PFSK-1 (cell line): ENCODE data around the gene PTPRN2.

Experiments
- FOXP2 ChIP-seq: optimal IDR thresholded peaks from 2 replicates; pipeline ENCODE3; 2011; ENCODE audit warnings: borderline replicate concordance, control low read depth, inconsistent platforms; ENCODE audit not compliant: insufficient read depth; ENCODE audit errors: extremely low read length, extremely low read depth
- POLR2AphosphoS5 ChIP-seq: IDR thresholded peaks from 2 replicates; pipeline ENCODE4 v1.6.1; 2012; ENCODE audit warnings: low read depth, mild to moderate bottlenecking, control low read depth, low read length, moderate library complexity
- SIN3A ChIP-seq: IDR thresholded peaks from 2 replicates; pipeline ENCODE4 v1.6.1; 2012; ENCODE audit warnings: mild to moderate bottlenecking, low read length, moderate library complexity, borderline replicate concordance; ENCODE audit not compliant: insufficient read depth
- TAF1 ChIP-seq: IDR thresholded peaks from 2 replicates; pipeline ENCODE4 v1.6.1; 2012; ENCODE audit warnings: low read length, control low read depth, borderline replicate concordance; ENCODE audit not compliant: insufficient read depth
- TF ChIP-seq, protein P1 (sequence below), 2 experiments: IDR thresholded peaks; 2 replicates each; pipeline versions ENCODE4 v1.6.1 to v1.8.0; 2011 to 2012; ENCODE audit warnings: low read depth in 2 of 2, low read length in 2 of 2, control low read depth in 1 of 2, inconsistent platforms in 1 of 2, mild to moderate bottlenecking in 1 of 2, moderate library complexity in 1 of 2; ENCODE audit not compliant: insufficient read depth in 1 of 2

The PTPRN2 gene

DNA sequence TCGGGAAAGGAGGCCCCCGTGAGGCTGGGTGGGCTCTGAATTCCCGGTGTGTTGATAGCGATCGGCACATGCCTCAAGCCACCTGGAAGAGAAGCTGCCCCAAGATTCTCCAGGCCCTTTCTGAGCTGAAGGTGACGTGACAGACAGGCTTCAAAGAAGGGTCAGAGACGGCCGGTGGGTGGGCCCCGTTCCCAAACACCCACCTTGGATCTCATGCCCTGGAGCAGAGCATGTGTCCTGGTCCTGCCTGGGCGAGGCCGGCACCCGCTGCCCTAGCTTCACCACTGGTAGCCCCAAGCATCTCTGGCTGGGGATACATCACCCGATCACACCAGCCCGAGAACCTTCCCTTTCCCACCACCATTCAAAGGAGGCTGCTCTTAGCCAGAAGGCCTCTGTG lies 851.8 kb downstream of the PTPRN2 start:
- no peak for TF ChIP-seq FOXP2
- TF ChIP-seq, protein P1, sequence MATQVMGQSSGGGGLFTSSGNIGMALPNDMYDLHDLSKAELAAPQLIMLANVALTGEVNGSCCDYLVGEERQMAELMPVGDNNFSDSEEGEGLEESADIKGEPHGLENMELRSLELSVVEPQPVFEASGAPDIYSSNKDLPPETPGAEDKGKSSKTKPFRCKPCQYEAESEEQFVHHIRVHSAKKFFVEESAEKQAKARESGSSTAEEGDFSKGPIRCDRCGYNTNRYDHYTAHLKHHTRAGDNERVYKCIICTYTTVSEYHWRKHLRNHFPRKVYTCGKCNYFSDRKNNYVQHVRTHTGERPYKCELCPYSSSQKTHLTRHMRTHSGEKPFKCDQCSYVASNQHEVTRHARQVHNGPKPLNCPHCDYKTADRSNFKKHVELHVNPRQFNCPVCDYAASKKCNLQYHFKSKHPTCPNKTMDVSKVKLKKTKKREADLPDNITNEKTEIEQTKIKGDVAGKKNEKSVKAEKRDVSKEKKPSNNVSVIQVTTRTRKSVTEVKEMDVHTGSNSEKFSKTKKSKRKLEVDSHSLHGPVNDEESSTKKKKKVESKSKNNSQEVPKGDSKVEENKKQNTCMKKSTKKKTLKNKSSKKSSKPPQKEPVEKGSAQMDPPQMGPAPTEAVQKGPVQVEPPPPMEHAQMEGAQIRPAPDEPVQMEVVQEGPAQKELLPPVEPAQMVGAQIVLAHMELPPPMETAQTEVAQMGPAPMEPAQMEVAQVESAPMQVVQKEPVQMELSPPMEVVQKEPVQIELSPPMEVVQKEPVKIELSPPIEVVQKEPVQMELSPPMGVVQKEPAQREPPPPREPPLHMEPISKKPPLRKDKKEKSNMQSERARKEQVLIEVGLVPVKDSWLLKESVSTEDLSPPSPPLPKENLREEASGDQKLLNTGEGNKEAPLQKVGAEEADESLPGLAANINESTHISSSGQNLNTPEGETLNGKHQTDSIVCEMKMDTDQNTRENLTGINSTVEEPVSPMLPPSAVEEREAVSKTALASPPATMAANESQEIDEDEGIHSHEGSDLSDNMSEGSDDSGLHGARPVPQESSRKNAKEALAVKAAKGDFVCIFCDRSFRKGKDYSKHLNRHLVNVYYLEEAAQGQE (IDR thresholded peaks at IDR 0.05; ENCODE audit: insufficient read depth in 1 of 2, low read depth in 2 of 2, low read length in 2 of 2), result no peak
- no peak for TF ChIP-seq POLR2AphosphoS5
- TF ChIP-seq SIN3A, result no peak

DNA sequence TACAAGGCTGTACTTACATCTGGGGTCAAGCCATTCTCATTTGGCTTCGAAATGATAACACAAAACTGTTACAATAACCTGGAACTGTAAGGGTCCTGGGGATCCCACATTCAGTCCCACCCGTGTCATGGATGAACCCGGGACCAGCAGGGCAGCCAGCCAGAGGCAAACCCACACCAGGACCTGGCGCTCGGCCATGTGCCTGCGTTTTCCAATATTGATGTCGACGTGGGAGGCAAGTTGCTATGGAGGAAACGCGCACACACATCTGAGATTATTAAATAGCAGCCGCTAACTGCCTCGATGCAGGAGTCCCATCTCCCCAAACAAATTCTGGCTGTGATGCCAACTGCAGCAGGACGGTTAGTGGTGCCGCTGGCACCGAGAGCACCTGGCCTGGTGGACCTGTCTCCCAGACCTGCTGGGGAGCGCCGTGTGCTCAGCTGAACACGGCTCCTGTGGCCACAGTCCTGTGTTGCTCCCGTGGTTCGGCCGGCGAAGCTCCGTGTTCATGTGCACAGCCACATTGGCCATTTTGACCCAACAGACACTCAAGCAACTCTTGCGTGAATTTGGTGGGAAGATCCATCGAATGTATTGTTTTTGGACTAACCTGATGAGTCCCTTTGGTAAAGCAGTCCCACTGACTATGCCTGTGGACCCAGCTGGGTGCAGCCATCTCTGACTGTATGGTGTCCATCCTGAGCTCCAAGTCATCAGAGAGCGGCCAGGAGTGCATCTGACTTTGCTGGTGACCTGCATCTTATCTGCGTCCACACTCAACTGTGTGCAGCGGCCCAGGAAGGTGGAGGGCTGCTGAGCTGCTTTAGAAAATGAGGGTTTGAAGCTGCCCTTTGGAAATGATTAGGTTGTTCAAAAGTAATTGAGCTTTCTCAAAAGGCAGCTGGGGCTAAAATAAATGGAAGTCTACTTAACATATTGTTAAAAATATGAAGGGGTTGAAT lies 852.7 kb downstream of the PTPRN2 start:
- no peak for TF ChIP-seq POLR2AphosphoS5
- TF ChIP-seq SIN3A, result no peak
- TF ChIP-seq TAF1, result no peak
- TF ChIP-seq, protein P1 (IDR thresholded peaks at IDR 0.05; ENCODE audit: insufficient read depth in 1 of 2, low read depth in 2 of 2, low read length in 2 of 2), result no peak
- TF ChIP-seq FOXP2, result no peak

DNA sequence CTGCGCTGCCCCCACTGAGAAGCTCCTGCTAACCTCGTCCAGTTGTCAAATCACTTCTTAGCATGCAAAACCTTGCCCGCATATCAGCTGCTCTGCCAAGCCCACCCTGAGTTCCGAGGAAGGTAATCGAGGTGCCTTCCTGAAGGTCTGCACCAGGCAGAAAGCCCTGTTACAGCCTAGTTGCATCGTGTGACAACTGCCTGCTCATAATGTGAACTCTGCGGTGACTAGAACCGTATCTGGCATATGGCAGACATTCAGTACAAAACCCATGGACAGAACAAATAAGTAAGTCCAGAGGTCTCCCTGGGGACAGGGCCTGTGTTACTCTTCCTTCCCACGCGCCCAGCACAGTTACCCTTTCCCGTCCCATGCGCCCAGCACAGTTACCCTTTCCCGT lies 856.5 kb downstream of the PTPRN2 start:
- TF ChIP-seq SIN3A (no peak), TAF1 (no peak)

DNA sequence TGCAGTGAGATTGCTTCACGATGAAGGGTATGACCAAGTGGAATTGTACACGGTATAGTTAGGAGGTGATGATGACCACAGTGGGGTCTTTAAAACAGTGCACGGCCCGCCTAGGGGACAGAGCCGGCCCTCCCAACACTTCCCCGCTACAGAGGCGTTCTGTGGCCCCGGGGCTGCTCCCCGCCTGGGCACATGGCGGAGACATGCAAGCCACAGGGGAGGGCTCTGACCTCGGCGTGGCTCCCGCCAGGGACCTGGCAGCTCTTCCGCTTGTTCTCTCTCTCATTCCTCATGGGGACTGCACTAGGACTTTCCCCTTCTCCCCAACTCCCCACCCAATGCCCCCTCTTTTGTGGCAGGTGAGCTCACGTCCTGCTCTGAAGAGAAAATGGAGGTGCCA lies 857.0 kb downstream of the PTPRN2 start:
- TF ChIP-seq TAF1, result no peak
- TF ChIP-seq, protein P1 (IDR thresholded peaks at IDR 0.05; ENCODE audit: insufficient read depth in 1 of 2, low read depth in 2 of 2, low read length in 2 of 2), result no peak
- TF ChIP-seq POLR2AphosphoS5, result no peak
- TF ChIP-seq FOXP2, result no peak
- no peak for TF ChIP-seq SIN3A

DNA sequence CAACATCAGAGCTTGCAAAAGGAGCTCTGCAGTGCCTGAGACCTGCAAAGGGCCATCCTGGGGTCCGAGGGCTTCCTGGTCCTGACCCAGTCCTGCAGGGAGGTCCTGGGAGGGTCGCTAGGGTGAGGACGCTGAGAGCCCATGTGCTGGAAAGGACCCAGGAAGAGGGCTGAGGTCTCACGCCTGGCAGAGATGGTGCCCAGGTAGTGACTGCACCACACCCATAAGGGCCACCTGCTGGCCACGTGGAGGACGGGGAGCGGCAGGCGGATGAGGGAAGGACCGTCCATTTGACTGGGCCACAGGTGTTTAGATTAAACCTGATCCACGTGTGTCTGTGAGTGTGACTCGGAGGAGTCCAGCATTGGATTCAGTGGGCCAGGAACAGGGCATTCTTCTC lies 858.1 kb downstream of the PTPRN2 start:
- TF ChIP-seq POLR2AphosphoS5 (no peak), SIN3A (no peak), FOXP2 (no peak), TAF1 (no peak)
- TF ChIP-seq, protein P1 (IDR thresholded peaks at IDR 0.05; ENCODE audit: insufficient read depth in 1 of 2, low read depth in 2 of 2, low read length in 2 of 2), result no peak
